MCF 10A (cell line): Measurements from ENCODE around the gene DCPS. TPM values are rescaled to one million over a fixed set of nuclear protein-coding genes. Genes with fewer than 3 reads are reported as not detected.
A peak's percentile ranks its signal among the peaks of the same experiment; 100 is the strongest.
"Not testable (repeated sequence)": the region's sequence is repeated elsewhere in the genome, so short reads cannot be mapped to it uniquely, and the experiment has no call there.

Experiments used
- BruUV-seq: library from RNA; stranded (reverse); fragments of 400-500 nt; replicated peaks from 2 replicates; lab custom pipeline; 2021; lab: Mats Ljungman, UMichigan
- CTCF ChIA-PET: fragments of 300-600 bp; sonication (Branson Sonifier 250); formaldehyde crosslinking; extraction: SDS; loops from one replicate; lab custom pipeline; 2021; ENCODE audit warnings: antibody characterized with exemption, inconsistent platforms; lab: Yijun Ruan, JAX
- POLR2A ChIA-PET: fragments of 300-600, 350-650 bp; sonication (Branson Sonifier 250); formaldehyde crosslinking; extraction: SDS; loops from one replicate; lab custom pipeline; 2020; ENCODE audit warnings: antibody characterized with exemption, inconsistent platforms; lab: Yijun Ruan, JAX
- DNase-seq: peaks from one replicate; pipeline ENCODE4 v3.0.0-alpha.2; 2018; ENCODE audit not compliant: unreplicated experiment
- H3K27ac Mint-ChIP-seq: one replicate; pipeline ENCODE4 v1.8.0; 2022; ENCODE audit warnings: mild to moderate bottlenecking, low read depth, mixed read lengths; ENCODE audit not compliant: unreplicated experiment
- H3K27me3 Mint-ChIP-seq: one replicate; pipeline ENCODE4 v1.8.0; 2022; ENCODE audit warnings: mixed read lengths; ENCODE audit not compliant: insufficient read depth, unreplicated experiment
- H3K36me3 Mint-ChIP-seq: one replicate; pipeline ENCODE4 v1.8.0; 2022; ENCODE audit warnings: mild to moderate bottlenecking, moderate library complexity, mixed read lengths; ENCODE audit not compliant: insufficient read depth, unreplicated experiment
- H3K4me1 Mint-ChIP-seq: one replicate; pipeline ENCODE4 v1.8.0; 2022; ENCODE audit warnings: mixed read lengths; ENCODE audit not compliant: insufficient read depth, unreplicated experiment
- H3K4me3 Mint-ChIP-seq: one replicate; pipeline ENCODE4 v1.8.0; 2022; ENCODE audit warnings: mild to moderate bottlenecking, moderate library complexity, mixed read lengths; ENCODE audit not compliant: unreplicated experiment
- H3K9me3 Mint-ChIP-seq: one replicate; pipeline ENCODE4 v1.8.0; 2022; ENCODE audit warnings: mixed read lengths; ENCODE audit not compliant: unreplicated experiment
- CTCF ChIP-seq: fragments of 200-600 bp; IDR thresholded peaks from one replicate; pipeline ENCODE4 v1.8.0; 2022; ENCODE audit warnings: antibody characterized with exemption, mild to moderate bottlenecking; ENCODE audit not compliant: unreplicated experiment
- intact Hi-C: fragments of 100-400 bp; cut with micrococcal nuclease; formaldehyde crosslinking; loops from 2 replicates; pipeline ENCODE4 v1.14.1; 2022
- total RNA-seq: library from RNA; stranded (reverse); gene quantifications from 2 replicates; pipeline ENCODE4 v1.2.3, GENCODE V29; 2022

DCPS gene
- total RNA-seq, 1 experiment from 2014 or later: 33.7 TPM

- no peaks in the 10 kb centered on the region for H3K9me3 Mint-ChIP-seq
- ChIA-PET POLR2A (no interaction called here), CTCF (interaction anchor here (0.6 kb wide), 1 partner anchor 1144 kb away, joined by 3 read pairs; no protein-coding TSS in a partner anchor)
- peaks cover 34% of the 10 kb centered on the region for H3K4me1 Mint-ChIP-seq
- H3K27me3 Mint-ChIP-seq: no peaks in the 10 kb centered on the region
- no peak overlapping the region for H3K4me3 Mint-ChIP-seq
- intact Hi-C loops: no loop called here
- no TSS peak for BruUV-seq
- no peak overlapping the region for H3K27ac Mint-ChIP-seq
- TF ChIP-seq CTCF: no peak
- DNase-seq: no peak
- H3K36me3 Mint-ChIP-seq: peaks cover 12% of the 10 kb centered on the region
These were observed 67.7 kb downstream of the DCPS start for GRCh38 chr11:126371595-126371994.

GRCh38 chr11:126373389-126374066, 69.7 kb downstream of the DCPS start:
- peak; percentile 55 for DNase-seq
- ChIA-PET POLR2A (interaction anchor here (0.6 to 1.4 kb wide), 3 partner anchors 12 to 30 kb away, joined by 3 to 4 read pairs (median 3); no protein-coding TSS in a partner anchor), CTCF (interaction anchor here (1.7 kb wide), 1 partner anchor 63 kb away, joined by 5 read pairs; no protein-coding TSS in a partner anchor)
- intact Hi-C loops, H3K27me3 Mint-ChIP-seq, H3K9me3 Mint-ChIP-seq, BruUV-seq: not testable (repeated sequence)
- Mint-ChIP-seq H3K36me3 (peaks cover 12% of the 10 kb centered on the region), H3K27ac (peak overlapping the region; percentile 10), H3K4me3 (peak overlapping the region; percentile 43), H3K4me1 (peaks cover 26% of the 10 kb centered on the region)

GRCh38 chr11:126374562-126375300, 70.9 kb downstream of the DCPS start:
- intact Hi-C loops, H3K27me3 Mint-ChIP-seq, H3K27ac Mint-ChIP-seq, H3K9me3 Mint-ChIP-seq, H3K4me3 Mint-ChIP-seq, DNase-seq, BruUV-seq: not testable (repeated sequence)
- Mint-ChIP-seq H3K36me3 (peaks cover 12% of the 10 kb centered on the region), H3K4me1 (peaks cover 26% of the 10 kb centered on the region)
- POLR2A ChIA-PET: interaction anchor here (0.6 to 1.4 kb wide), 2 partner anchors 21 to 28 kb away, joined by 3 to 4 read pairs; no protein-coding TSS in a partner anchor
- CTCF ChIA-PET: interaction anchor here (0.7 kb wide), 1 partner anchor 64 kb away, joined by 4 read pairs; no protein-coding TSS in a partner anchor

GRCh38 chr11:126375726-126376125, 71.9 kb downstream of the DCPS start:
- ChIA-PET CTCF (no interaction called here), POLR2A (no interaction called here)
- intact Hi-C loops: no loop called here
- no peak for TF ChIP-seq CTCF
- Mint-ChIP-seq H3K9me3 (no peaks in the 10 kb centered on the region), H3K4me3 (no peak overlapping the region), H3K4me1 (peaks cover 26% of the 10 kb centered on the region), H3K27ac (peak overlapping the region; percentile 16), H3K36me3 (peaks cover 12% of the 10 kb centered on the region), H3K27me3 (no peaks in the 10 kb centered on the region)
- peak; percentile 80 for DNase-seq
- no TSS peak for BruUV-seq
